Measurements from ENCODE around the gene ACAP3.
A peak's percentile ranks its signal among the peaks of the same experiment; 100 is the strongest.

Gene ACAP3

GRCh38 chr1:1343811-1344421 is 36.2 kb upstream of the ACAP3 start:
- DNase-seq, result no peak

GRCh38 chr1:1342584-1343115 is 34.9 kb upstream of the ACAP3 start:
- DNase-seq, result no peak

- no peak for DNase-seq
These were observed 34.4 kb upstream of the ACAP3 start for GRCh38 chr1:1342061-1342562.

GRCh38 chr1:1341549-1342021 is 33.9 kb upstream of the ACAP3 start:
- no peak for DNase-seq

- no peak for DNase-seq
These were observed 33.2 kb upstream of the ACAP3 start for GRCh38 chr1:1340791-1341548.

- no peak for DNase-seq
These were observed 32.5 kb upstream of the ACAP3 start for GRCh38 chr1:1340185-1340584.

GRCh38 chr1:1338278-1338677 is 30.5 kb upstream of the ACAP3 start:
- DNase-seq, result no peak

GRCh38 chr1:1337793-1338147 is 30.0 kb upstream of the ACAP3 start:
- peak in 1 of 2 experiments; percentile 59 for DNase-seq

- DNase-seq, result no peak
These were observed 29.4 kb upstream of the ACAP3 start for GRCh38 chr1:1336931-1337792.

GRCh38 chr1:1336446-1336845 is 28.7 kb upstream of the ACAP3 start:
- no peak for DNase-seq

- no peak for DNase-seq
These were observed 28.1 kb upstream of the ACAP3 start for GRCh38 chr1:1335792-1336248.

GRCh38 chr1:1335283-1335682 is 27.6 kb upstream of the ACAP3 start:
- no peak for DNase-seq

GRCh38 chr1:1334835-1335234 is 27.1 kb upstream of the ACAP3 start:
- no peak for DNase-seq

- DNase-seq, result no peak
These were observed 26.0 kb upstream of the ACAP3 start for GRCh38 chr1:1333551-1334241.

GRCh38 chr1:1332774-1333480 is 25.2 kb upstream of the ACAP3 start:
- DNase-seq, result peak in 1 of 2 experiments; percentile 59

- DNase-seq, result peak in 1 of 2 experiments; percentile 69
These were observed 24.5 kb upstream of the ACAP3 start for GRCh38 chr1:1332031-1332755.

- peak; percentile 67 to 93 for DNase-seq
These were observed 23.6 kb upstream of the ACAP3 start, which contains the start of gene TAS1R3 for GRCh38 chr1:1331068-1331965. Gene TAS1R3, plus strand, starts transcription at chr1:1331280. Its CDS starts 66 bp downstream, at chr1:1331346.

GRCh38 chr1:1330366-1331067 is 22.8 kb upstream of the ACAP3 start:
- DNase-seq, result peak in 1 of 2 experiments; percentile 58
